Measurements from ENCODE around the gene S100Z.

GRCh38 chr5:76888733-76889300, 39.0 kb downstream of the S100Z start:
- TF ChIP-seq POLR2A (IDR thresholded peaks at IDR 0.05; ENCODE audit: low read length) (no peak), GATA1 (IDR thresholded peaks at IDR 0.05; ENCODE audit: low read depth, low read length) (no peak)
